Measurements from ENCODE around the gene FRMD4A. TPM values are rescaled to one million over a fixed set of nuclear protein-coding genes. Genes with fewer than 3 reads are reported as not detected.

Gene FRMD4A
- total and polyA plus RNA-seq, 2 of the 4 experiments (the other 2 are of a cell fraction), result 30.3 to 68.8 TPM

DNA sequence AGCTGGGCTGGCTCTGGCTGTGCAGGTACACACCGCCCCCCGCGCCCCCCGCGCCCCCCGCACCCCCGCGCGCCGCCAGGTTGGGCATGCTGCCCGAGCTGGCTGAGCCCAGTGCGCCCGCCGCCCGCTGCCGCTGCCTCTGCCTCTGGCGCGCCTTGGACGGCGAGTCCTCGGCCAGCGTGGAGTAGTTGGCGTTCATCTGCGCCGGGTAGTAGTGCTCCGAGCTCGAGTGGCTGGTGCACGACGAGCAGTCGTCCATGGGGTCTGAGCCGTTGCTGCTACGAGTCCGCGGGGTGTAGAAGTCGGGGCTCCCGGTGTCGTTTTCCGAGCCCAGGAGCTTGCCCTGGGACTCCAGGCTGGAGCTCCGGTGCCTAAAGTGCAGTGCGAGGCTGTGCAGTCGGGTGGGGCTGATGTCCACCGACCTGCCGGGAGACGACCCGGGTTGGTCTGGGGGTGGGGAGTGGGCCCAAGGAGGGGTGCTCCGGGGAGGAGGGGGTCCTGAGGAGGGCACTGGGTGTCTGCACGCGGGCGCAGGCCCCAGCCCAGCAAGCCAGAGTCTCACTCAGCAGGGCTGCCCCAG, 673.5 kb downstream of the FRMD4A start:
- H2BK15ac ChIP-seq (ENCODE audit: low read depth, low read length), result no peak overlapping the region
- no peak overlapping the region for H3K27ac ChIP-seq (ENCODE audit: insufficient read depth, low read length)
- CTCF ChIA-PET, result no interaction called here
- no peak overlapping the region for H3K56ac ChIP-seq (ENCODE audit: extremely low read depth, insufficient read depth, low read length)
- no peak overlapping the region for H4K91ac ChIP-seq (ENCODE audit: insufficient read depth, low read depth, low read length)
- H4K8ac ChIP-seq (ENCODE audit: low read depth in 2 of 2, low read length in 2 of 2), result no peak overlapping the region
- H3K23ac ChIP-seq (ENCODE audit: low read depth, low read length), result no peak overlapping the region
- no peak overlapping the region for H3K4ac ChIP-seq (ENCODE audit: low read depth, low read length)
- in situ Hi-C loops (cut with MboI; ENCODE audit: low sequenced_read_pairs), result loop anchor here (25.0 kb wide), 1 partner anchor 430 kb away; no protein-coding TSS in a partner anchor
- H3K36me3 ChIP-seq (ENCODE audit: control insufficient read depth, insufficient read depth, low read length), result peaks cover 55% of the 10 kb centered on the region
- H3K79me1 ChIP-seq (ENCODE audit: low read depth in 1 of 2, low read length in 2 of 2), result peaks cover 4 to 41% of the 10 kb centered on the region in 2 experiments; a peak in 2 of 4 replicates
- H2AFZ ChIP-seq (replicated peaks; ENCODE audit: low read length, poor library complexity), result no peak overlapping the region
- no peak overlapping the region for H3K4me3 ChIP-seq (ENCODE audit: insufficient read depth, low read depth, low read length)
- no peaks in the 10 kb centered on the region; the same call in 1 of the 2 replicates for H3K9me1 ChIP-seq (ENCODE audit: insufficient read depth, low read length)
- WGBS, 2 experiments (ENCODE audit: extremely low coverage in 2 of 2, insufficient read length in 1 of 2), result 93% methylated on average over 36 of the region's 49 CpGs; no CpG with 5 or more reads in 1 of the 2 experiments
- H3K9ac ChIP-seq (ENCODE audit: low read depth, low read length), result no peak overlapping the region
- BruUV-seq (replicated peaks), result no TSS peak
- peaks cover 14% of the 10 kb centered on the region for H3K4me1 ChIP-seq (ENCODE audit: control insufficient read depth, insufficient read depth, low read length)
- H3K4me2 ChIP-seq (ENCODE audit: low read depth, low read length), result no peak overlapping the region
- H3K14ac ChIP-seq (replicated peaks; ENCODE audit: low read depth, low read length), result no peak overlapping the region
- intact Hi-C loops (cut with micrococcal nuclease), result no loop called here
- H3K9me3 ChIP-seq (ENCODE audit: control insufficient read depth, insufficient read depth, low read length), result no peaks in the 10 kb centered on the region
- DNase-seq, result no peak
- no peak overlapping the region for H2AK9ac ChIP-seq (replicated peaks; ENCODE audit: low read depth, low read length, poor library complexity)
- peaks cover 3% of the 10 kb centered on the region; the same call in 1 of the 2 replicates for H4K20me1 ChIP-seq (ENCODE audit: insufficient read depth, low read length)
- no peak overlapping the region for H2AK5ac ChIP-seq (ENCODE audit: low read depth, low read length)
- H2BK5ac ChIP-seq (ENCODE audit: low read depth, low read length, poor library complexity, severe bottlenecking), result no peak overlapping the region
- no peak overlapping the region for H2BK20ac ChIP-seq (ENCODE audit: low read depth, low read length)
- POLR2A ChIA-PET (ENCODE audit: unreplicated experiment), result no interaction called here
- ATAC-seq (ENCODE audit: low read depth), result no peak
- dilution Hi-C loops (cut with HindIII; ENCODE audit: low sequenced_read_pairs, unreplicated experiment), result no loop called here
- TF ChIP-seq USF2 (IDR thresholded peaks at IDR 0.05; ENCODE audit: low read depth, low read length) (no peak), RFX5 (IDR thresholded peaks at IDR 0.05; ENCODE audit: low read depth, low read length) (no peak), CHD1 (IDR thresholded peaks at IDR 0.05; ENCODE audit: low read depth, low read length) (no peak), POLR2A (IDR thresholded peaks at IDR 0.05; ENCODE audit: low read depth, low read length) (no peak), MXI1 (IDR thresholded peaks at IDR 0.05; ENCODE audit: borderline replicate concordance, low read depth, low read length) (no peak), CEBPB (IDR thresholded peaks at IDR 0.05; ENCODE audit: low read depth, low read length) (no peak), MAZ (IDR thresholded peaks at IDR 0.05; ENCODE audit: borderline replicate concordance, low read depth, low read length) (no peak), FOS (IDR thresholded peaks at IDR 0.05; ENCODE audit: low read depth, low read length) (no peak), ELK1 (IDR thresholded peaks at IDR 0.05; ENCODE audit: borderline replicate concordance, low read depth, low read length) (no peak), NFE2L2 (IDR thresholded peaks at IDR 0.05; ENCODE audit: low read depth, low read length) (no peak), MAFK (IDR thresholded peaks at IDR 0.05; ENCODE audit: low read depth, low read length) (no peak), RCOR1 (IDR thresholded peaks at IDR 0.05; ENCODE audit: insufficient replicate concordance, low read length) (no peak)
- TF ChIP-seq, protein P1, sequence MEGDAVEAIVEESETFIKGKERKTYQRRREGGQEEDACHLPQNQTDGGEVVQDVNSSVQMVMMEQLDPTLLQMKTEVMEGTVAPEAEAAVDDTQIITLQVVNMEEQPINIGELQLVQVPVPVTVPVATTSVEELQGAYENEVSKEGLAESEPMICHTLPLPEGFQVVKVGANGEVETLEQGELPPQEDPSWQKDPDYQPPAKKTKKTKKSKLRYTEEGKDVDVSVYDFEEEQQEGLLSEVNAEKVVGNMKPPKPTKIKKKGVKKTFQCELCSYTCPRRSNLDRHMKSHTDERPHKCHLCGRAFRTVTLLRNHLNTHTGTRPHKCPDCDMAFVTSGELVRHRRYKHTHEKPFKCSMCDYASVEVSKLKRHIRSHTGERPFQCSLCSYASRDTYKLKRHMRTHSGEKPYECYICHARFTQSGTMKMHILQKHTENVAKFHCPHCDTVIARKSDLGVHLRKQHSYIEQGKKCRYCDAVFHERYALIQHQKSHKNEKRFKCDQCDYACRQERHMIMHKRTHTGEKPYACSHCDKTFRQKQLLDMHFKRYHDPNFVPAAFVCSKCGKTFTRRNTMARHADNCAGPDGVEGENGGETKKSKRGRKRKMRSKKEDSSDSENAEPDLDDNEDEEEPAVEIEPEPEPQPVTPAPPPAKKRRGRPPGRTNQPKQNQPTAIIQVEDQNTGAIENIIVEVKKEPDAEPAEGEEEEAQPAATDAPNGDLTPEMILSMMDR (conservative IDR thresholded peaks at IDR 0.05; ENCODE audit: low read depth, low read length), result no peak
- no peak overlapping the region for H4K5ac ChIP-seq (ENCODE audit: low read depth, low read length)
- H3K27me3 ChIP-seq (ENCODE audit: control insufficient read depth, insufficient read depth, low read length), result no peaks in the 10 kb centered on the region
- no peak overlapping the region for H2BK120ac ChIP-seq (ENCODE audit: low read depth, low read length)
- H3K18ac ChIP-seq (ENCODE audit: low read depth, low read length), result no peak overlapping the region

All from IMR-90 (cell line).